H9 (cell line): ENCODE measurements around the gene TPPP3. TPM values are rescaled to one million over a fixed set of nuclear protein-coding genes. Genes with fewer than 3 reads are reported as not detected.

Source experiments
- DNase-seq: peaks from one replicate; pipeline ENCODE4 v3.0.0-alpha.2; 2017
- H2AFZ ChIP-seq: one replicate; pipeline ENCODE4 v1.6.1; 2013; ENCODE audit warnings: mild to moderate bottlenecking, low read length, control low read depth, moderate library complexity
- H2AK5ac ChIP-seq: 2 replicates; pipeline ENCODE4 v1.6.1; 2013; ENCODE audit warnings: low read length, control low read depth, mixed read lengths; ENCODE audit not compliant: insufficient read length
- H2BK120ac ChIP-seq: one replicate; pipeline ENCODE4 v1.6.1; 2013; ENCODE audit warnings: low read depth, mild to moderate bottlenecking, low read length, control low read depth, inconsistent platforms; ENCODE audit not compliant: poor library complexity, severe bottlenecking
- H2BK12ac ChIP-seq: 2 replicates; pipeline ENCODE4 v1.6.1; 2013; ENCODE audit warnings: low read length, control low read depth, mixed read lengths, low read depth; ENCODE audit not compliant: insufficient read length
- H2BK15ac ChIP-seq: 2 replicates; pipeline ENCODE4 v1.6.1; 2013; ENCODE audit warnings: low read depth, low read length, control low read depth
- H2BK20ac ChIP-seq: one replicate; pipeline ENCODE4 v1.6.1; 2013; ENCODE audit warnings: low read depth, mild to moderate bottlenecking, low read length, control low read depth, inconsistent platforms; ENCODE audit not compliant: poor library complexity, severe bottlenecking
- H2BK5ac ChIP-seq: 2 replicates; pipeline ENCODE4 v1.6.1; 2013; ENCODE audit warnings: low read length, control low read depth, mixed read lengths; ENCODE audit not compliant: insufficient read length
- H3K14ac ChIP-seq: 2 replicates; pipeline ENCODE4 v1.6.1; 2013; ENCODE audit warnings: low read length, control low read depth; ENCODE audit not compliant: insufficient read depth
- H3K18ac ChIP-seq: 2 replicates; pipeline ENCODE4 v1.6.1; 2013; ENCODE audit warnings: low read depth, mild to moderate bottlenecking, mixed read lengths, low read length, control low read depth; ENCODE audit not compliant: insufficient read length
- H3K23ac ChIP-seq: 2 replicates; pipeline ENCODE4 v1.6.1; 2013; ENCODE audit warnings: low read length, control low read depth, mixed read lengths, low read depth; ENCODE audit not compliant: insufficient read length
- H3K23me2 ChIP-seq: 2 replicates; pipeline ENCODE4 v1.6.1; 2013; ENCODE audit warnings: low read depth, mild to moderate bottlenecking, mixed read lengths, low read length, control low read depth; ENCODE audit not compliant: insufficient read length, poor library complexity, severe bottlenecking
- H3K27ac ChIP-seq: 2 replicates; pipeline ENCODE4 v1.5.1; 2013; ENCODE audit warnings: low read length, control low read depth, mixed read lengths, low read depth; ENCODE audit not compliant: insufficient read length
- H3K27me3 ChIP-seq: 2 replicates; pipeline ENCODE4 v1.6.1; 2013; ENCODE audit warnings: low read length, control low read depth, inconsistent platforms; ENCODE audit not compliant: insufficient read depth
- H3K4ac ChIP-seq: 2 replicates; pipeline ENCODE4 v1.6.1; 2013; ENCODE audit warnings: low read depth, mild to moderate bottlenecking, control low read depth, inconsistent platforms, low read length, moderate library complexity
- H3K4me1 ChIP-seq: 2 replicates; pipeline ENCODE4 v1.6.1; 2013; ENCODE audit warnings: low read length, control low read depth, inconsistent platforms; ENCODE audit not compliant: insufficient read depth
- H3K4me2 ChIP-seq: 2 replicates; pipeline ENCODE4 v1.6.1; 2013; ENCODE audit warnings: low read length, control low read depth, mixed read lengths; ENCODE audit not compliant: insufficient read length, insufficient read depth
- H3K56ac ChIP-seq: 2 replicates; pipeline ENCODE4 v1.6.1; 2013; ENCODE audit warnings: low read depth, mild to moderate bottlenecking, mixed read lengths, low read length, control low read depth; ENCODE audit not compliant: insufficient read length
- H3K79me1 ChIP-seq: 2 replicates; pipeline ENCODE4 v1.6.1; 2013; ENCODE audit warnings: low read depth, mild to moderate bottlenecking, moderate library complexity, low read length, control low read depth, inconsistent platforms; ENCODE audit not compliant: insufficient read depth, poor library complexity, severe bottlenecking
- H3K79me2 ChIP-seq: 2 replicates; pipeline ENCODE4 v1.6.1; 2013; ENCODE audit warnings: low read length, control low read depth, inconsistent platforms; ENCODE audit not compliant: insufficient read depth
- H3K9ac ChIP-seq: 2 replicates; pipeline ENCODE4 v1.6.1; 2013; ENCODE audit warnings: low read length, control low read depth, mixed read lengths; ENCODE audit not compliant: insufficient read length; ENCODE audit errors: extremely low read depth
- H3K9me3 ChIP-seq: one replicate; pipeline ENCODE4 v1.6.1; 2013; ENCODE audit warnings: low read depth, low read length, inconsistent platforms; ENCODE audit not compliant: control insufficient read depth
- H3T11ph ChIP-seq: one replicate; pipeline ENCODE4 v1.6.1; 2013; ENCODE audit warnings: mild to moderate bottlenecking, low read length, control low read depth, inconsistent platforms
- H4K20me1 ChIP-seq: one replicate; pipeline ENCODE4 v1.6.1; 2013; ENCODE audit not compliant: control insufficient read depth, insufficient read length, insufficient read depth
- H4K5ac ChIP-seq: 2 replicates; pipeline ENCODE4 v1.6.1; 2013; ENCODE audit warnings: low read depth, mild to moderate bottlenecking, mixed read lengths, low read length, control low read depth; ENCODE audit not compliant: insufficient read length
- H4K8ac ChIP-seq: replicated peaks from 2 replicates; pipeline ENCODE4 v1.6.1; 2013; ENCODE audit warnings: low read length, control low read depth, mixed read lengths, low read depth; ENCODE audit not compliant: insufficient read length
- H4K91ac ChIP-seq: 2 replicates; pipeline ENCODE4 v1.6.1; 2013; ENCODE audit warnings: low read depth, mild to moderate bottlenecking, moderate library complexity, mixed read lengths, low read length, control low read depth; ENCODE audit not compliant: insufficient read length
- H3K27ac Mint-ChIP-seq, 3 experiments: 2 replicates in 2 of 3; 3 replicates in 1 of 3; pipeline ENCODE4 v1.8.0; 2020 to 2021; ENCODE audit warnings: mixed read lengths in 3 of 3, mild to moderate bottlenecking in 1 of 3, moderate library complexity in 1 of 3
- H3K27me3 Mint-ChIP-seq: 2 replicates; pipeline ENCODE4 v1.8.0; 2021; ENCODE audit warnings: low read depth, mild to moderate bottlenecking, moderate library complexity, mixed read lengths
- H3K36me3 Mint-ChIP-seq, 3 experiments: 2 replicates in 2 of 3; 3 replicates in 1 of 3; pipeline ENCODE4 v1.8.0; 2020 to 2021; ENCODE audit warnings: low read depth in 3 of 3, mixed read lengths in 3 of 3; ENCODE audit not compliant: insufficient read depth in 1 of 3
- H3K4me1 Mint-ChIP-seq, 2 experiments: 2 replicates each; pipeline ENCODE4 v1.8.0; 2020; ENCODE audit warnings: mixed read lengths in 2 of 2
- H3K4me3 Mint-ChIP-seq, 2 experiments: 2 replicates in 1 of 2; 3 replicates in 1 of 2; pipeline ENCODE4 v1.8.0; 2020 to 2021; ENCODE audit warnings: mild to moderate bottlenecking in 2 of 2, mixed read lengths in 2 of 2, moderate library complexity in 1 of 2
- H3K9me3 Mint-ChIP-seq, 2 experiments: 2 replicates in 1 of 2; 3 replicates in 1 of 2; pipeline ENCODE4 v1.8.0; 2020; ENCODE audit warnings: mild to moderate bottlenecking in 2 of 2, mixed read lengths in 2 of 2, moderate library complexity in 1 of 2
- WGBS: extraction: QIAGEN DNeasy Blood & Tissue Kit; methylation state at CpG from one replicate; pipeline ENCODE4 v1.1.7; 2013; ENCODE audit warnings: missing lambda C conversion rate, low lambda C conversion rate, mixed read lengths; ENCODE audit not compliant: insufficient read length; ENCODE audit errors: extremely low coverage; 5-methylcytosine and 5-hydroxymethylcytosine counted together
- total RNA-seq: library from RNA; stranded (reverse); gene quantifications from 2 replicates; pipeline ENCODE4 v1.2.1, GENCODE V29; 2021
- TF ChIP-seq, protein P1 (sequence below): fragments of 200-600 bp; sonication (generic); conservative IDR thresholded peaks from 3 replicates; pipeline ENCODE4 v1.8.0; 2021; ENCODE audit warnings: antibody characterized with exemption, mild to moderate bottlenecking

The TPPP3 gene
- total RNA-seq, 1 experiment from 2014 or later = 0.79 TPM

DNA sequence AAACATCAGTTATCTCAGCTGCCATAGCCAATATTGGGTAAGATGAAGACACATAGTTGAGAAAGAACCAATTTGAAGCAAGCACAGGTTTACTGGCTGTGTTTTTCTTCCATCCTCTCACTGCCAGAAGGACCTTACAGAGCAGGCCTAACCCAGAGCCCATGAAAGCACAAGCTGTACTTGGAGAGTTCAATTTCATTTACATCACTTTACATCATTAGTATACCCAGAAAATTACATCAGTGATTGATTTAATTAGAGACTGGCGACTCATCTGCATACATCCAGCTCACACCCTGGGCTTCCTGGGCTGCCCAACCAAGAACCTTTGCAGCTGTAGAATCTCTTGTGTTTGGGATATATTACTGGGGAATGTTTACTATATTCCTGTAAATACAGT is 43.0 kb downstream of the TPPP3 start:
- peaks cover 21% of the 10 kb centered on the region for H3K27me3 Mint-ChIP-seq
- Histone ChIP-seq H3K4ac (no peak overlapping the region), H3K23me2 (no peaks in the 10 kb centered on the region), H3K79me2 (no peaks in the 10 kb centered on the region), H2BK15ac (no peak overlapping the region), H4K5ac (no peak overlapping the region), H4K91ac (no peak overlapping the region), H2BK120ac (no peak overlapping the region), H3K4me2 (no peak overlapping the region), H3T11ph (no peak overlapping the region), H3K4me1 (no peaks in the 10 kb centered on the region), H3K9me3 (no peaks in the 10 kb centered on the region), H3K27me3 (no peaks in the 10 kb centered on the region), H2BK20ac (no peak overlapping the region), H3K23ac (no peak overlapping the region), H2AFZ (no peak overlapping the region), H3K79me1 (no peaks in the 10 kb centered on the region), H3K27ac (no peak overlapping the region), H2BK5ac (no peak overlapping the region), H4K8ac (no peak overlapping the region), H4K20me1 (no peaks in the 10 kb centered on the region), H2BK12ac (no peak overlapping the region), H3K9ac (no peak overlapping the region), H3K18ac (no peak overlapping the region), H3K56ac (no peak overlapping the region), H2AK5ac (no peak overlapping the region), H3K14ac (no peak overlapping the region)
- H3K4me3 Mint-ChIP-seq = no peak overlapping the region
- no peaks in the 10 kb centered on the region for H3K36me3 Mint-ChIP-seq
- no peaks in the 10 kb centered on the region for H3K4me1 Mint-ChIP-seq
- WGBS = no CpG with 5 or more reads among the region's 1 CpG
- no peaks in the 10 kb centered on the region for H3K9me3 Mint-ChIP-seq
- TF ChIP-seq, protein P1, sequence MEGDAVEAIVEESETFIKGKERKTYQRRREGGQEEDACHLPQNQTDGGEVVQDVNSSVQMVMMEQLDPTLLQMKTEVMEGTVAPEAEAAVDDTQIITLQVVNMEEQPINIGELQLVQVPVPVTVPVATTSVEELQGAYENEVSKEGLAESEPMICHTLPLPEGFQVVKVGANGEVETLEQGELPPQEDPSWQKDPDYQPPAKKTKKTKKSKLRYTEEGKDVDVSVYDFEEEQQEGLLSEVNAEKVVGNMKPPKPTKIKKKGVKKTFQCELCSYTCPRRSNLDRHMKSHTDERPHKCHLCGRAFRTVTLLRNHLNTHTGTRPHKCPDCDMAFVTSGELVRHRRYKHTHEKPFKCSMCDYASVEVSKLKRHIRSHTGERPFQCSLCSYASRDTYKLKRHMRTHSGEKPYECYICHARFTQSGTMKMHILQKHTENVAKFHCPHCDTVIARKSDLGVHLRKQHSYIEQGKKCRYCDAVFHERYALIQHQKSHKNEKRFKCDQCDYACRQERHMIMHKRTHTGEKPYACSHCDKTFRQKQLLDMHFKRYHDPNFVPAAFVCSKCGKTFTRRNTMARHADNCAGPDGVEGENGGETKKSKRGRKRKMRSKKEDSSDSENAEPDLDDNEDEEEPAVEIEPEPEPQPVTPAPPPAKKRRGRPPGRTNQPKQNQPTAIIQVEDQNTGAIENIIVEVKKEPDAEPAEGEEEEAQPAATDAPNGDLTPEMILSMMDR = no peak
- no peak overlapping the region for H3K27ac Mint-ChIP-seq
- DNase-seq = no peak
